Heart left ventricle (tissue), 13 donors: ENCODE measurements around the gene NT5DC4.

Experiments
- CTCF ChIP-seq, 12 donors: fragments of 200-600 bp; sonication (generic) in 4 of 12; IDR thresholded peaks; one replicate each; pipeline versions ENCODE4 v1.5.0 to v1.8.0; 2018 to 2022; ENCODE audit warnings: antibody characterized with exemption in 12 of 12, mild to moderate bottlenecking in 5 of 12
- POLR2A ChIP-seq, 2 donors: fragments of 450-650 bp; IDR thresholded peaks; one replicate each; pipeline ENCODE4 v1.6.1; 2017; ENCODE audit warnings: antibody characterized with exemption in 2 of 2, mild to moderate bottlenecking in 2 of 2, moderate library complexity in 2 of 2
- donor health status: ischemic (EF 13 %, LVEDD 7.1; RV severe dilation, severe dysfunction).
- donor health status: DM: no; HTN: yes; CAD: no.
- donor health status: DM: no; HTN: no; CAD: no.
- donor health status: ischemic (EF 25% LVEDD 6.9; RV normal size, moderate dysfunction).
- donor health status: ischemic (EF 25% LVEDD 5.7; RV mildly dilated, moderate dysfunction).
- donor health status: ischemic (EF 35%, LVEDD 5.7; RV mildly dilated, moderate dysfunction).
- donor health status: nonischemic (EF 11% LVEDD 7.7; RV severe dilation, severe dysfunction).
- donor health status: DM: yes; HTN: yes; CAD: no.
- donor health status: PGD.
- donor health status: ischemic (EF 29% LVEDD 5.4; RV normal size, mild dysfunction).
- donor health status: nonischemic (EF 23%, LVEDD 6.1; RV moderate dilation, normal function).

- TF ChIP-seq CTCF (IDR thresholded peaks at IDR 0.05) (no peak), POLR2A (IDR thresholded peaks at IDR 0.05) (no peak)
These were observed 67.0 kb downstream of the NT5DC4 start for GRCh38 chr2:112787729-112788393.
